ENCODE data around the gene NAP1L4. TPM values are rescaled to one million over a fixed set of nuclear protein-coding genes. Genes with fewer than 3 reads are reported as not detected.

NAP1L4 gene
- total and polyA plus RNA-seq, 2 of the 4 experiments (the other 2 are of a cell fraction): 71.5 to 80.7 TPM

- Histone ChIP-seq H2BK5ac (ENCODE audit: low read depth, low read length, poor library complexity, severe bottlenecking) (no peak overlapping the region), H3K4me3 (ENCODE audit: insufficient read depth, low read depth, low read length) (no peak overlapping the region), H4K8ac (ENCODE audit: low read depth in 2 of 2, low read length in 2 of 2) (no peak overlapping the region), H4K20me1 (ENCODE audit: insufficient read depth, low read length) (no peaks in the 10 kb centered on the region), H2BK20ac (ENCODE audit: low read depth, low read length) (no peak overlapping the region), H3K9me1 (ENCODE audit: insufficient read depth, low read length) (peaks cover 11% of the 10 kb centered on the region), H3K18ac (ENCODE audit: low read depth, low read length) (no peak overlapping the region), H2AFZ (replicated peaks; ENCODE audit: low read length, poor library complexity) (no peak overlapping the region), H3K27me3 (ENCODE audit: control insufficient read depth, insufficient read depth, low read length) (no peaks in the 10 kb centered on the region), H2AK5ac (ENCODE audit: low read depth, low read length) (no peak overlapping the region), H3K23ac (ENCODE audit: low read depth, low read length) (no peak overlapping the region), H3K4me2 (ENCODE audit: low read depth, low read length) (no peak overlapping the region), H4K5ac (ENCODE audit: low read depth, low read length) (no peak overlapping the region), H2BK120ac (ENCODE audit: low read depth, low read length) (no peak overlapping the region), H2BK15ac (ENCODE audit: low read depth, low read length) (no peak overlapping the region), H3K4ac (ENCODE audit: low read depth, low read length) (no peak overlapping the region), H3K79me1 (ENCODE audit: low read depth in 1 of 2, low read length in 2 of 2) (peaks cover 0 to 9% of the 10 kb centered on the region in 2 experiments; a peak in 2 of 4 replicates), H3K56ac (ENCODE audit: extremely low read depth, insufficient read depth, low read length) (no peak overlapping the region), H3K27ac (ENCODE audit: insufficient read depth, low read length) (no peak overlapping the region), H3K4me1 (ENCODE audit: control insufficient read depth, insufficient read depth, low read length) (peaks cover 18% of the 10 kb centered on the region), H3K36me3 (ENCODE audit: control insufficient read depth, insufficient read depth, low read length) (peaks cover 2% of the 10 kb centered on the region; the same call in 1 of the 2 replicates), H3K9me3 (ENCODE audit: control insufficient read depth, insufficient read depth, low read length) (peaks cover 3% of the 10 kb centered on the region; the same call in 1 of the 2 replicates), H3K14ac (replicated peaks; ENCODE audit: low read depth, low read length) (no peak overlapping the region), H2AK9ac (replicated peaks; ENCODE audit: low read depth, low read length, poor library complexity) (no peak overlapping the region), H3K9ac (ENCODE audit: low read depth, low read length) (no peak overlapping the region), H4K91ac (ENCODE audit: insufficient read depth, low read depth, low read length) (no peak overlapping the region)
- dilution Hi-C loops (cut with HindIII; ENCODE audit: low sequenced_read_pairs, unreplicated experiment): no loop called here
- POLR2A ChIA-PET (ENCODE audit: unreplicated experiment): no interaction called here
- TF ChIP-seq MXI1 (IDR thresholded peaks at IDR 0.05; ENCODE audit: borderline replicate concordance, low read depth, low read length): no peak
- TF ChIP-seq BHLHE40 (IDR thresholded peaks at IDR 0.05; ENCODE audit: low read depth, low read length): no peak
- TF ChIP-seq, protein P1, sequence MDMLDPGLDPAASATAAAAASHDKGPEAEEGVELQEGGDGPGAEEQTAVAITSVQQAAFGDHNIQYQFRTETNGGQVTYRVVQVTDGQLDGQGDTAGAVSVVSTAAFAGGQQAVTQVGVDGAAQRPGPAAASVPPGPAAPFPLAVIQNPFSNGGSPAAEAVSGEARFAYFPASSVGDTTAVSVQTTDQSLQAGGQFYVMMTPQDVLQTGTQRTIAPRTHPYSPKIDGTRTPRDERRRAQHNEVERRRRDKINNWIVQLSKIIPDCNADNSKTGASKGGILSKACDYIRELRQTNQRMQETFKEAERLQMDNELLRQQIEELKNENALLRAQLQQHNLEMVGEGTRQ (IDR thresholded peaks at IDR 0.05; ENCODE audit: low read depth, low read length): no peak
- TF ChIP-seq MAZ (IDR thresholded peaks at IDR 0.05; ENCODE audit: borderline replicate concordance, low read depth, low read length): no peak
- no peak for TF ChIP-seq CEBPB (IDR thresholded peaks at IDR 0.05; ENCODE audit: low read depth, low read length)
- no peak for TF ChIP-seq RFX5 (IDR thresholded peaks at IDR 0.05; ENCODE audit: low read depth, low read length)
- TF ChIP-seq RCOR1 (IDR thresholded peaks at IDR 0.05; ENCODE audit: insufficient replicate concordance, low read length): no peak
- no peak for TF ChIP-seq MAFK (IDR thresholded peaks at IDR 0.05; ENCODE audit: low read depth, low read length)
- TF ChIP-seq POLR2A (IDR thresholded peaks at IDR 0.05; ENCODE audit: low read depth, low read length): no peak
- no peak for TF ChIP-seq NFE2L2 (IDR thresholded peaks at IDR 0.05; ENCODE audit: low read depth, low read length)
- no peak for TF ChIP-seq CTCF (conservative IDR thresholded peaks at IDR 0.05; ENCODE audit: low read depth, low read length)
- TF ChIP-seq, protein P2, sequence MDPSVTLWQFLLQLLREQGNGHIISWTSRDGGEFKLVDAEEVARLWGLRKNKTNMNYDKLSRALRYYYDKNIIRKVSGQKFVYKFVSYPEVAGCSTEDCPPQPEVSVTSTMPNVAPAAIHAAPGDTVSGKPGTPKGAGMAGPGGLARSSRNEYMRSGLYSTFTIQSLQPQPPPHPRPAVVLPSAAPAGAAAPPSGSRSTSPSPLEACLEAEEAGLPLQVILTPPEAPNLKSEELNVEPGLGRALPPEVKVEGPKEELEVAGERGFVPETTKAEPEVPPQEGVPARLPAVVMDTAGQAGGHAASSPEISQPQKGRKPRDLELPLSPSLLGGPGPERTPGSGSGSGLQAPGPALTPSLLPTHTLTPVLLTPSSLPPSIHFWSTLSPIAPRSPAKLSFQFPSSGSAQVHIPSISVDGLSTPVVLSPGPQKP (IDR thresholded peaks at IDR 0.05; ENCODE audit: borderline replicate concordance, low read depth, low read length): no peak
- TF ChIP-seq SMC3 (IDR thresholded peaks at IDR 0.05; ENCODE audit: low read depth, low read length): no peak
- TF ChIP-seq FOS (IDR thresholded peaks at IDR 0.05; ENCODE audit: low read depth, low read length): no peak
- no peak for TF ChIP-seq CHD1 (IDR thresholded peaks at IDR 0.05; ENCODE audit: low read depth, low read length)
- TF ChIP-seq RAD21 (IDR thresholded peaks at IDR 0.05; ENCODE audit: low read length): no peak
- CTCF ChIA-PET: no interaction called here
- DNase-seq (no peak), ATAC-seq (ENCODE audit: low read depth) (no peak)
- 60% methylated on average over 2 of the region's 14 CpGs; no CpG with 5 or more reads in 1 of the 2 experiments for WGBS, 2 experiments (ENCODE audit: extremely low coverage in 2 of 2, insufficient read length in 1 of 2)
- intact Hi-C loops (cut with micrococcal nuclease): no loop called here
- BruUV-seq (replicated peaks): no TSS peak
- in situ Hi-C loops (cut with MboI; ENCODE audit: low sequenced_read_pairs): no loop called here
Measured at GRCh38 chr11:2908130-2908529, 84.0 kb downstream of the NAP1L4 start.

Measured in IMR-90 (cell line).